ENCODE measurements around the gene ZNF609. TPM values are rescaled to one million over a fixed set of nuclear protein-coding genes. Genes with fewer than 3 reads are reported as not detected.

The ZNF609 gene
- total RNA-seq, 5 donors from 2014 or later (not counting 1 experiment from before 2014, with no cell fraction given) = 52.7 to 81.8 (median 59.3) TPM

GRCh38 chr15:64522226-64522823, 61.9 kb downstream of the ZNF609 start:
- H3K9me3 ChIP-seq = no peaks in the 10 kb centered on the region
- ATAC-seq (replicated peaks in 1 of 4) = no peak
- peaks cover 28% of the 10 kb centered on the region for H3K36me3 Mint-ChIP-seq
- H3K27me3 Mint-ChIP-seq = no peaks in the 10 kb centered on the region
- no peaks in the 10 kb centered on the region for H3K9me3 Mint-ChIP-seq
- H3K27ac Mint-ChIP-seq = peak overlapping the region; percentile 16 to 31
- DNase-seq = no peak
- H3K27me3 ChIP-seq (replicated peaks in 1 of 2; ENCODE audit: control insufficient read depth in 2 of 2, extremely low read depth in 1 of 2, insufficient read depth in 2 of 2, low read length in 1 of 2) = no peaks in the 10 kb centered on the region
- no peak overlapping the region for H3K27ac ChIP-seq (ENCODE audit: low read length)
- peak overlapping the region in 1 of 3 donors; percentile 12 for H3K4me3 Mint-ChIP-seq
- ChIA-PET CTCF (no interaction called here), POLR2A (no interaction called here)
- H3K36me3 ChIP-seq (ENCODE audit: control insufficient read depth in 2 of 2, extremely low read depth in 1 of 2, insufficient read depth in 1 of 2, low read length in 1 of 2) = peaks cover 0 to 5% of the 10 kb centered on the region in 2 donors
- H3K4me3 ChIP-seq (ENCODE audit: control insufficient read depth in 1 of 2, extremely low read depth in 1 of 2, low read length in 1 of 2) = no peak overlapping the region
- WGBS (ENCODE audit: insufficient coverage) = no CpG with 5 or more reads among the region's 1 CpG
- peaks cover 79 to 84% (median 82%) of the 10 kb centered on the region in 3 donors for H3K4me1 Mint-ChIP-seq
- peaks cover 8 to 10% of the 10 kb centered on the region in 2 experiments for H3K4me1 ChIP-seq (ENCODE audit: control insufficient read depth in 1 of 2, extremely low read depth in 1 of 2, insufficient read depth in 2 of 2, low read length in 2 of 2)

GRCh38 chr15:64523240-64523639, 62.9 kb downstream of the ZNF609 start:
- peaks cover 5 to 15% of the 10 kb centered on the region in 2 experiments for H3K4me1 ChIP-seq (ENCODE audit: control insufficient read depth in 1 of 2, extremely low read depth in 1 of 2, insufficient read depth in 2 of 2, low read length in 2 of 2)
- no peak for ATAC-seq (replicated peaks in 1 of 4)
- H3K4me3 ChIP-seq (ENCODE audit: control insufficient read depth in 1 of 2, extremely low read depth in 1 of 2, low read length in 1 of 2) = no peak overlapping the region
- Mint-ChIP-seq H3K36me3 (peaks cover 28% of the 10 kb centered on the region), H3K4me3 (no peak overlapping the region), H3K4me1 (peaks cover 79 to 85% (median 82%) of the 10 kb centered on the region in 3 donors), H3K9me3 (no peaks in the 10 kb centered on the region), H3K27ac (no peak overlapping the region), H3K27me3 (no peaks in the 10 kb centered on the region)
- POLR2A ChIA-PET = interaction anchor here in 1 of 2 donors (0.5 kb wide), 1 partner anchor 112 kb away, joined by 3 read pairs; no protein-coding TSS in a partner anchor
- no peaks in the 10 kb centered on the region for H3K27me3 ChIP-seq (replicated peaks in 1 of 2; ENCODE audit: control insufficient read depth in 2 of 2, extremely low read depth in 1 of 2, insufficient read depth in 2 of 2, low read length in 1 of 2)
- no peak overlapping the region for H3K27ac ChIP-seq (ENCODE audit: low read length)
- 100% methylated on average over 3 of the region's 5 CpGs for WGBS (ENCODE audit: insufficient coverage)
- peaks cover 0 to 5% of the 10 kb centered on the region in 2 donors for H3K36me3 ChIP-seq (ENCODE audit: control insufficient read depth in 2 of 2, extremely low read depth in 1 of 2, insufficient read depth in 1 of 2, low read length in 1 of 2)
- no peaks in the 10 kb centered on the region for H3K9me3 ChIP-seq
- DNase-seq = no peak
- CTCF ChIA-PET = no interaction called here

- Histone ChIP-seq H3K4me1 (ENCODE audit: control insufficient read depth in 1 of 2, extremely low read depth in 1 of 2, insufficient read depth in 2 of 2, low read length in 2 of 2) (peaks cover 9 to 15% of the 10 kb centered on the region in 2 experiments), H3K27ac (ENCODE audit: low read length) (no peak overlapping the region), H3K36me3 (ENCODE audit: control insufficient read depth in 2 of 2, extremely low read depth in 1 of 2, insufficient read depth in 1 of 2, low read length in 1 of 2) (peaks cover 6 to 9% of the 10 kb centered on the region in 2 donors), H3K4me3 (ENCODE audit: control insufficient read depth in 1 of 2, extremely low read depth in 1 of 2, low read length in 1 of 2) (no peak overlapping the region), H3K9me3 (no peaks in the 10 kb centered on the region), H3K27me3 (replicated peaks in 1 of 2; ENCODE audit: control insufficient read depth in 2 of 2, extremely low read depth in 1 of 2, insufficient read depth in 2 of 2, low read length in 1 of 2) (no peaks in the 10 kb centered on the region)
- no peaks in the 10 kb centered on the region for H3K9me3 Mint-ChIP-seq
- peaks cover 30% of the 10 kb centered on the region for H3K36me3 Mint-ChIP-seq
- peaks cover 70 to 81% (median 73%) of the 10 kb centered on the region in 3 donors for H3K4me1 Mint-ChIP-seq
- WGBS (ENCODE audit: insufficient coverage) = no CpG with 5 or more reads among the region's 1 CpG
- no peak overlapping the region for H3K4me3 Mint-ChIP-seq
- H3K27ac Mint-ChIP-seq = no peak overlapping the region
- no peak for ATAC-seq (replicated peaks in 1 of 4)
- ChIA-PET CTCF (interaction anchor here in 1 of 2 donors (0.7 kb wide), 1 partner anchor 16 kb away, joined by 3 read pairs; no protein-coding TSS in a partner anchor), POLR2A (no interaction called here)
- DNase-seq = no peak
- H3K27me3 Mint-ChIP-seq = no peaks in the 10 kb centered on the region
Observed at GRCh38 chr15:64524778-64525177, 64.4 kb downstream of the ZNF609 start.

GRCh38 chr15:64525828-64526530, 65.6 kb downstream of the ZNF609 start:
- CTCF ChIA-PET = no interaction called here
- Mint-ChIP-seq H3K27ac (peak overlapping the region in 1 of 2 donors; percentile 25), H3K4me3 (peak overlapping the region in 1 of 3 donors; percentile 4)

GRCh38 chr15:64527263-64527984, 67.0 kb downstream of the ZNF609 start:
- H3K4me3 ChIP-seq (ENCODE audit: control insufficient read depth in 1 of 2, extremely low read depth in 1 of 2, low read length in 1 of 2) = no peak overlapping the region
- Mint-ChIP-seq H3K27ac (peak overlapping the region; percentile 18 to 38), H3K4me3 (peak overlapping the region in 1 of 3 donors; percentile 9), H3K36me3 (peaks cover 38% of the 10 kb centered on the region), H3K4me1 (peaks cover 69 to 80% (median 72%) of the 10 kb centered on the region in 3 donors), H3K27me3 (no peaks in the 10 kb centered on the region), H3K9me3 (no peaks in the 10 kb centered on the region)
- peaks cover 9 to 21% of the 10 kb centered on the region in 2 experiments for H3K4me1 ChIP-seq (ENCODE audit: control insufficient read depth in 1 of 2, extremely low read depth in 1 of 2, insufficient read depth in 2 of 2, low read length in 2 of 2)
- H3K27ac ChIP-seq (ENCODE audit: low read length) = no peak overlapping the region
- no peaks in the 10 kb centered on the region for H3K27me3 ChIP-seq (replicated peaks in 1 of 2; ENCODE audit: control insufficient read depth in 2 of 2, extremely low read depth in 1 of 2, insufficient read depth in 2 of 2, low read length in 1 of 2)
- ATAC-seq (replicated peaks in 1 of 4) (peak in 1 of 4 experiments; percentile 56), DNase-seq (no peak)
- WGBS (ENCODE audit: insufficient coverage) = no CpG with 5 or more reads among the region's 4 CpGs
- peaks cover 4 to 6% of the 10 kb centered on the region in 2 donors for H3K36me3 ChIP-seq (ENCODE audit: control insufficient read depth in 2 of 2, extremely low read depth in 1 of 2, insufficient read depth in 1 of 2, low read length in 1 of 2)
- H3K9me3 ChIP-seq = no peaks in the 10 kb centered on the region
- POLR2A ChIA-PET = no interaction called here
- CTCF ChIA-PET = interaction anchor here in 1 of 2 donors (0.7 kb wide), 1 partner anchor 109 kb away, joined by 3 read pairs; no protein-coding TSS in a partner anchor

More at GRCh38 chr15:64525828-64526530, 65.6 kb downstream of the ZNF609 start:
- DNase-seq (no peak), ATAC-seq (replicated peaks in 1 of 4) (no peak)
- no peaks in the 10 kb centered on the region for H3K9me3 Mint-ChIP-seq
- no peaks in the 10 kb centered on the region for H3K27me3 Mint-ChIP-seq
- POLR2A ChIA-PET = no interaction called here
- no peaks in the 10 kb centered on the region for H3K27me3 ChIP-seq (replicated peaks in 1 of 2; ENCODE audit: control insufficient read depth in 2 of 2, extremely low read depth in 1 of 2, insufficient read depth in 2 of 2, low read length in 1 of 2)
- H3K4me1 Mint-ChIP-seq = peaks cover 68 to 81% (median 74%) of the 10 kb centered on the region in 3 donors
- peaks cover 32% of the 10 kb centered on the region for H3K36me3 Mint-ChIP-seq
- no peak overlapping the region for H3K4me3 ChIP-seq (ENCODE audit: control insufficient read depth in 1 of 2, extremely low read depth in 1 of 2, low read length in 1 of 2)
- peaks cover 9 to 15% of the 10 kb centered on the region in 2 experiments for H3K4me1 ChIP-seq (ENCODE audit: control insufficient read depth in 1 of 2, extremely low read depth in 1 of 2, insufficient read depth in 2 of 2, low read length in 2 of 2)
- H3K36me3 ChIP-seq (ENCODE audit: control insufficient read depth in 2 of 2, extremely low read depth in 1 of 2, insufficient read depth in 1 of 2, low read length in 1 of 2) = peaks cover 6 to 7% of the 10 kb centered on the region in 2 donors
- whole genome bisulfite sequencing (ENCODE audit: insufficient coverage) = 95% methylated on average over 3 of the region's 8 CpGs
- H3K9me3 ChIP-seq = no peaks in the 10 kb centered on the region
- H3K27ac ChIP-seq (ENCODE audit: low read length) = no peak overlapping the region

GRCh38 chr15:64528871-64529270, 68.5 kb downstream of the ZNF609 start:
- Histone ChIP-seq H3K9me3 (no peaks in the 10 kb centered on the region), H3K36me3 (ENCODE audit: control insufficient read depth in 2 of 2, extremely low read depth in 1 of 2, insufficient read depth in 1 of 2, low read length in 1 of 2) (peaks cover 4 to 6% of the 10 kb centered on the region in 2 donors), H3K27me3 (replicated peaks in 1 of 2; ENCODE audit: control insufficient read depth in 2 of 2, extremely low read depth in 1 of 2, insufficient read depth in 2 of 2, low read length in 1 of 2) (no peaks in the 10 kb centered on the region), H3K27ac (ENCODE audit: low read length) (no peak overlapping the region), H3K4me1 (ENCODE audit: control insufficient read depth in 1 of 2, extremely low read depth in 1 of 2, insufficient read depth in 2 of 2, low read length in 2 of 2) (peaks cover 9 to 25% of the 10 kb centered on the region in 2 experiments), H3K4me3 (ENCODE audit: control insufficient read depth in 1 of 2, extremely low read depth in 1 of 2, low read length in 1 of 2) (no peak overlapping the region)
- no peaks in the 10 kb centered on the region for H3K27me3 Mint-ChIP-seq
- ATAC-seq (replicated peaks in 1 of 4) (no peak), DNase-seq (no peak)
- no peaks in the 10 kb centered on the region for H3K9me3 Mint-ChIP-seq
- peaks cover 41% of the 10 kb centered on the region for H3K36me3 Mint-ChIP-seq
- 89% methylated on average over 8 of the region's 10 CpGs for WGBS (ENCODE audit: insufficient coverage)
- no peak overlapping the region for H3K27ac Mint-ChIP-seq
- H3K4me1 Mint-ChIP-seq = peaks cover 77 to 85% (median 80%) of the 10 kb centered on the region in 3 donors
- H3K4me3 Mint-ChIP-seq = no peak overlapping the region
- CTCF ChIA-PET = interaction anchor here in 1 of 2 donors (0.6 kb wide), 1 partner anchor 234 kb away, joined by 6 read pairs; no protein-coding TSS in a partner anchor
- POLR2A ChIA-PET = no interaction called here
